GM19023 (cell line): Measurements from ENCODE around the gene MAP10.
"Not testable (repeated sequence)": the region's sequence is repeated elsewhere in the genome, so short reads cannot be mapped to it uniquely, and the experiment has no call there.

ENCODE experiments used
- ATAC-seq: cut with Tn5 transposase; IDR thresholded peaks from one replicate; pipeline ENCODE4 v1.9.1; 2021; ENCODE audit warnings: mild to moderate bottlenecking, moderate library complexity; ENCODE audit not compliant: unreplicated experiment

The MAP10 gene, protein sequence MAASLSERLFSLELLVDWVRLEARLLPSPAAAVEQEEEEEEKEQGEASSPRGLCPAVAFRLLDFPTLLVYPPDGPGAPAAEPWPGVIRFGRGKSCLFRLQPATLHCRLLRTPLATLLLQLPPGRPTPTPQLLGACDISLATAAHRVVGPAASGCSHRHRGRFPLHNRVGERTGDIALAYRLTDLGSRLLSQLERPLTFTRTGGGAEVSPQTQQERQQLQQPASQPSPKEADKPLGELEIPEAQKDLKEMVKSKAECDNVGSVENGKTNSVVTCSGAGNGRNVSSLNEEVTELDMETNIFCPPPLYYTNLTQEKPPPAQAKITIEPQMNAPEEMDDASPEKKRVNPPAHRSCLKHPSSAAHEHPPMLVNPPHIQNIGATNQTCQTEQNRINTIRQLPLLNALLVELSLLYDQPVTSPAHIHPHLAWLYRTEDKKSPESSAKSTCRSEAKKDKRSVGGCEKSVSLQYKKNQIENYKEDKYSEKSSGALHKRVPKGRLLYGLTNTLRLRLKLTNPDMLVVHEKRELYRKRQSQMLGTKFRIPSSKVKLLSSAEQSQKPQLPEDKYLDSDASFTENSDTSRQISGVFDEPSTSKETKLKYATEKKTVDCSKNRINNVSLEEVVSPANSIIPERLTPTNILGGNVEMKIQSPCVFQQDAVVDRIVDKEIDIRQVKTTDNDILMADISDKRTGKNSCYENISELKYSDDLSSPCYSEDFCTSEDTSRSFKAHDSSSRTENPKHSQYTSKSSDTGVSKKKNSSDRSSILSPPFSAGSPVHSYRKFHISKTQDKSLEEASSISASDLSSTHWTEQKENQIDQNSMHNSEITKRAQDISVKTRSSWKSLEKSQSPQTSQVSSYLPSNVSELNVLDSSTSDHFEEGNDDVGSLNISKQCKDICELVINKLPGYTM

DNA sequence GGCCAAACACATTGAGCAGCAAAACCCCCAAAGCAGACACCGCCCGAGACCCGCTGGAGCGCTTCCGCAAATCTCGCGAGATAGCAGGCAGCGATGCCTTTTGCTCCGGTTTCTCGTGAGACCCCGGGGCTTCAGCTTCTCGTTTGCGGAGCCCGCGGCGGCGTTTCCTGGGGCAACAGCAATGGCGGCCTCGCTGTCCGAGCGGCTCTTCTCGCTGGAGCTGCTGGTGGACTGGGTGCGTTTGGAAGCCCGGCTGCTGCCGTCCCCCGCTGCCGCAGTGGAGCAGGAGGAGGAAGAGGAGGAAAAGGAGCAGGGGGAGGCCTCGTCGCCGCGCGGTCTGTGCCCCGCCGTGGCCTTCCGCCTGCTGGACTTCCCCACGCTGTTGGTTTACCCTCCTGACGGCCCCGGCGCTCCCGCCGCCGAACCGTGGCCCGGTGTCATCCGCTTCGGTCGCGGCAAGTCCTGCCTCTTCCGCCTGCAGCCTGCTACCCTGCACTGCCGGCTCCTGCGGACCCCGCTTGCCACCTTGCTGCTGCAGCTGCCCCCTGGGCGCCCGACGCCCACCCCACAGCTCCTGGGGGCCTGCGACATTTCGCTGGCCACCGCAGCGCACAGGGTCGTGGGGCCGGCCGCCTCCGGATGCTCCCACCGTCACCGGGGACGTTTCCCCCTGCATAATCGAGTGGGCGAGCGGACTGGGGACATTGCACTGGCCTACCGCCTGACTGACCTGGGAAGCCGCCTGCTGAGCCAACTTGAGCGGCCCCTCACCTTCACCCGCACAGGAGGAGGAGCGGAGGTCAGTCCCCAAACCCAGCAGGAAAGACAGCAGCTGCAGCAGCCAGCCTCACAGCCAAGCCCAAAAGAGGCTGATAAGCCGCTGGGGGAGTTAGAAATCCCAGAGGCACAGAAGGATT is at the start of gene MAP10:
MAP10 (plus strand) TSS at position 148 of the 917 bp plus-strand sequence; CDS start at position 182, 34 bp downstream.
- peak; percentile 97 for ATAC-seq

DNA sequence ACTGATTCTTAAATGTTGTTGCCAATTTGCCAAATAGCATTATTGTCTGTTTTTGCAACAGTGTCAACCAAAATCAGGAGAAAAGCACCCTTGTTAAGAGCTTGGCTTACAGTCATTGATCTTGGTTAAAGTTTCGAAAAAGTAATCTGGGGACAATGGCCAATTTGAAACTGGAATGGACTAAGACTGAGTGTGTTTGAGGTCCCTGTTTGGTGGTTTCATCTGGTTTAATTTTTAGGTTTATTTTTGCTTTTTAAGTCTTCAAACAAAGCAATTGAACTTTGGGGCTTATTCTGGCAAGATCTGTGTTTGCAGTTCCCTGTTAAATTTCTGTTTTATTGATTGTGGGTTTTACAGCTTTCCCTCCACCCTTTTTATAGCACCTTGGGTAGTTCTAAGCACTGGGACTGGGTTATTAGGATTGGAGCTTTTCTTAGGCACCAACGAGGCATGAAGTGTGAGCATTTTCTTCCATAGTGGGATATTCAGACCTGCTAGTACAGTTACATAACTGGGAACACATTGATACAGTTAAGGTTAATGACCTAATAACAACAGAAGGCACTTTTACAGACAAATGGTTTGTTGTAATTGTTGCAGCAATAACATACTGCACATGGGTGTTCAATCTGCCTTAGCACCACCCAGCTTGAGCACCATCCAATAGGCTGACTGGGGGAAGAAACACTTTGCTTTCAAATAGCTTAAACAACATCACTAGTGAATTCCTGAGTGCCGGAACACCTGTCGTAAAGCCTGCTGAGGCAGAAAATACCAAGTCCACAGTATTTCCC is 40.6 kb upstream of the MAP10 start:
- ATAC-seq, result no peak

DNA sequence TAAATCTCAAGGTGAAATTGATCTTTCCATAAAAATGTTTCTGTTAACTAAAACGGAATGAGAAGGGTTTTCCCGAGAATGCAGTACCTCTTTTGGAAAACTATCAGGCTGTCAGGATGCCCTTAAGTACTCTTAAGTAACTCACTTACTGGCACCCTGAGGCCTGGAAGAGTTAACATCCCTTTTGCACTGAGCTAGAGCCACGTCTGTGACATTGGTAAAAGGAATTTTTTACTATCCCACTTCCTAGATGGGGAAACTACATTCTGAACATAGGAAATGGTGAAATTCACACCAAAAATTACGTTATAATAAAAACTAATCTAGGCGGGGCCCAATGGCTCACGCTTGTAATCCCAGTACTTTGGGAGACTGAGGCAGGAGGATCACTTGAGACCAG is 39.7 kb upstream of the MAP10 start:
- no peak for ATAC-seq

DNA sequence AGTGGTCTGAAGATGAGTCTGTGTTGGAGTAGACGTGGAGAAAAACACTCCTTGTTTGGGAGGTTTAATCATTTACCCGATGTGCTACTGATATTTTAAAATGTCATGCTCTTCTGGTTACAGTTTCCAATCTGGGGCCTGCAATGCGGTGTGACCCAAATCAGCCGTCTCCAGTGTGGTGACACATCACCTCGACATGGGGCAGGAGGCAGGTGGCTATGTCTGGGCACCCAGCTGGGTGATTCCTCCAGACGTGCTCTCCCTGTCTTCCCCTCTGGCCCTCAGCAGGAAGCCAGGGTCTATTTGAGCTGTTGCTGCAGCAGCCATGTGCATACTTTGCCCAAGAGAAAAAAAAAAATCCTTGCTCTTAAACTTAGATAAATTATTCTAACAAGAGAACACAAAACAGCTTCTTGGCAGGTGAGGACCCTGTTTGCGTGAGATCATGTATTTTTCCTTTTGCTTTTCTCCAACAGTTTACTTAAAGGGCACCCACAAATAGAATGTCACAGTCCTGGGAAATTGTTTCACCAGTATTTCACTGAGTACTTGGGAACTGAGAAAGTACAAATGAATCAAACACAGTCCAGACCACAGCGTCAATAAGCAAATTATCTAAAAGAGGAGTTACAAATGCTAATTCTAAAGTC is 38.9 kb upstream of the MAP10 start:
- ATAC-seq, result peak; percentile 85

DNA sequence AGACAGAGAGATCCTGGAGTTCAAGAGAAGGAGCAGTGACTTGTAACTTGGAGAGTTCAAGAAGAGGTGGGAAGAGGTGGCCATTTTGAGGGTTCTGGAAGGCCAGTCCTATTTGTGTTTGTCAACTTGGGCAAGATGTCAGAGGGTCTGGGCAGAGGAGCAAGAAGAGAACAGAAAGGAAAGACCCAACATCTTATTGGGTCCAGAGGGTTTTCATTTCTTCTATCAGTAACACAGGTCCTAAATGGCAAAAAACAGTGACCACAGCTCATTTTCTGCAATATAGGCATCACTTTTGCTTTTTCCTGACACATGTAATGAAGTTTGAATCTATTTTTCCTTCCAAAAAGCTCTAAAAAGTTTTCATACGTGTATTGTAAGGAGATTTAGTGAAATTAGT is 38.3 kb upstream of the MAP10 start:
- ATAC-seq, result no peak

DNA sequence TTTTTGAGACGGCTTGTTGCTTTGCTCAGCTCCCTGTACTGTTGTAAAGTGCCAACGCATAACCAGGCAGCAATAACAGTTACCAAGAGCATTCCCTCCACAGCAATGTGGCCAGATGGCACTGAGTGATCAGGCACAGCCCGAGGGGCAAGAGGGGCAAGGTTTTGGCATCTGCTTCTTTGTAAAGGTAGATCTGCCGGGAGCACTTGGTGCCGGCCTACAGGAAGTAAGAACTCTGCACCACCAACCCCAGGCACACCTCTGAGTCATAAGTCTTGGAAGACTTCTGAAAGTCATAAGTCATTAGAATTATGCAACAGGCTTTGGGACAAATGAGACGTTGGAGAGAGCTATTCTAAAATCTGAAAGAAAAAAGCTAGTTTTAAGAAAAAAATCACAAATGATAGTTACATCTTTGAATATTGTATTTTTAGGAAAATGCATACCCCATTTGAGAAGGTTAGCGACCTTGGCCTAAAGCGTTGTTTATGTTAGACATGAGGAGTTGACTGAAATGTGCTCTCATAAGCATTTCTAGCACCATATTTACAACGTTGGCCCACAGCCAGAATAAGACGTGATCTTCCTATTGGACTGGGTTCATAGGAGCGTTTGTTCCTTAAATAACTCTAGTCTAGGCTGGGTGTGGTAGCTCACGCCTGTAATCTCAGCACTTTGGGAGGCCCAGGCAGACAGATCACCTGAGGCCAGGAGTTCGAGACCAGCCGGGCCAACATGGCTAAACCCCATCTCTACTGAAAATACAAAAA is 37.7 kb upstream of the MAP10 start:
- no peak for ATAC-seq

DNA sequence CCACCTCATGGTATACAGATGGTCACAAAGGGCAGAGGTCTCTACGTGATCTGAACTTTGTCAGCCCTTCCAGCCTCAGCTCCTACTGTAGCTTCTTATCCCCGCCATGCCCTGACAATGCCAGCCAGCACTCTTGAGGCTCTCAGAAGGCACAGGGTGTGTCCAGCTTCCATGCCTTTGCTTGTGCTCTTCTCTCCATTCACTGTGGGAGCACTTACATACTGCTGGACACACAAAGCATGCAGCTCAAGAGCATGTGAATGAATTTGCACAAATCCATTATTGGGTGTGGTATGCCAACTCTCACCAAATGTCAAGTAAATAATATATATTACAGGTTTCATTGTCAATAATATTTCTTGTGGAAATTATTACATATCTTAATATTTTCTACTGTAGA is 36.4 kb upstream of the MAP10 start:
- no peak for ATAC-seq

DNA sequence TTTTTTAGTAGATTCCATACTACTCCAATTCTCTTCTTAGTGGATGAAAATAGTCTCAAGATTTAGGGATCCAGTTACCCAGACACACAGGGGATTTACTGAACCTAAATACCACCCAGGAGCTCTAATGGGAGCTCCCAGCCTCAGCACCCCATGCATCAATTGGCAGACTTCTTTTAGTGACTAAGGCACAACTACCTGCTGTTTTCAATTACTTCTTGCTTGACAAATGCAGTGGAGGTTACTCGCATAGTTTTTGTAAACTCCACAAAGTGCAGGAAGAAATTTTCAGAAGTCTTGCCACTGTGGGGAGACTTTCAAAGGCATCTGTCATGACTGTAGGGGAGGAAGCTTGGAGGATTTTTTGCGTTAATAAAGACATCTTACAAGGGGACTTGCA is 35.5 kb upstream of the MAP10 start:
- ATAC-seq, result no peak

DNA sequence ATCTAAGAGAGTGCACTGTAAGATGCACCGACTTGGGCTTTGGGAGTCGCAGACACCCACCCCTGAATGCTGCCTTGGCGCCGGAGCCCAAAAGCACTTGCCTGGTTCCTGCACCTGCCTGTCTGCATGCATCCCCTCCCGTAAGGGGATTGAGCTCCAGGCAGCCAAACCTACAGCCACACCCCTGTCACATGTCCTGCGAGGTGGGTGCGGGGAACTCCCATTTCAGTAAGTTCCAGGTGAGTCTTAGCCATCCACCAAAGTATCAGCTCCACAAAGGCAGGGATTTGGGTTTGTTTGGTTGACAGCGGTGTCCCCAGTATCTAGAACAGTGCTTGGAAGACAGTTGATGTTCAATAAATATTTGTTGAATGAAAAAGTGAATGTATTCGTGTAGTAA is 31.5 kb upstream of the MAP10 start:
- ATAC-seq, result no peak

DNA sequence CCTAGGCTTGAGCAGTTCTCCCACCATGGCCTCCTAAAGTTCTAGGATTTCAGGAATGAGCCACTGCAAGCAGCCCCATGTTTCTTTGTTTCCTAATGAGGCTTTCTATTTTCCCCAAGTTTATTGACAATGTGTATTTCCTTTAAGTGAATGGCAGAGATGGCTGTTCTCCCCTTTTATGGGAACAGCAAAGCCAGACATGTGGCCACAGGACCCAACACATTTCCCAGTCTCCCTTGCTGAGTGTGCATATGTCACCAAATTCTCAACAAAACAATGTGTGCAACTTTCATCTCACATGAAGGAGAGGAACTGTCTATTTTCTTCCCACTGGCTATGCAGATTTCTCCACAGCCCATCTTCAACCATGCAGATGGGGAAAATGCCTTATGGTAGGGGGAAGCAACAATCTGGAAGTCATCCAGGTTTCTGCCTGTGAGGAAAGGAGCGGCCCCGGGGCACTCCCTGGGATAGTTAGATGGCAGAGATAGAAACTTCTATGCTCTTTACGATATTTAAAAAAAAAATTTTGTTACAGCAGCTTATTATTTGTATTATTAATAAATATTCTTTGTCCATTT is 28.6 kb upstream of the MAP10 start:
- no peak for ATAC-seq

DNA sequence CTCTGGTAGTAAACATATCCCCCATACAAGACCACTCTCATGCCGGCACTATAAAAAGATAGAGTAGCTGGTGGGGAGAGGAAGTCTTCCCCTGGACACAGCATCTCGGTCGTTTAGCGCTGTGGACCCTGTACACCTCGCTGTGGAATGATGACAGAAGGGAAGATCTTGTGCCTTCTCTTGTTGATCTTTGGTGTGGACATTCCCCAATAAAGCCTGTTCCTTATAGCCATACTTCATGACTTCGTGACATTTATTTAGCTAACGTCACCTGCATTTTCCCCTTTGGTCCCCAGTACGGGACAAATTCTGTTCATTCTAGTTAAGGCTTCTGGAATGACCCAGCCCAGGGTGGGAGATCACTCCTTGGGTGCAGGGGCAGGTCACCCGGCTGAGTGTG is 24.9 kb upstream of the MAP10 start:
- ATAC-seq, result no peak

DNA sequence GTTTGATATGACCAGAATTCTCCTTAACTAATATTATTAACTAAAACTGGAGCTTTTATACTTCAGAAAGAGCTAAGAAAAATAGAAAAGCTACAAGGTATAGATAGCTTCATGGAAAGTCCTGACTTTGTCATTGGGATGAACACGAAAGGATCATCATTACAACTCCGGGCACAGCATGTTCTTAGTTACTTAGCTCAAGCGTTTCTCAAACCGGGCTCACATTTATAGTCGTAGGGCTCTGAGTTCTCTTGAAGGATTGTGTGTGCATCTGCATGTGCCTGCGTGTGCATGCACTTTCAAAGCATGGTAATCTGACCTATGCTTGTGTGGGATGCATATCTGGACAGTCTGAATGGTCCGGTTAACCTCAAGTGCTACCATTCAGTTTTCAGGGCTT is 20.4 kb upstream of the MAP10 start:
- ATAC-seq, result no peak

DNA sequence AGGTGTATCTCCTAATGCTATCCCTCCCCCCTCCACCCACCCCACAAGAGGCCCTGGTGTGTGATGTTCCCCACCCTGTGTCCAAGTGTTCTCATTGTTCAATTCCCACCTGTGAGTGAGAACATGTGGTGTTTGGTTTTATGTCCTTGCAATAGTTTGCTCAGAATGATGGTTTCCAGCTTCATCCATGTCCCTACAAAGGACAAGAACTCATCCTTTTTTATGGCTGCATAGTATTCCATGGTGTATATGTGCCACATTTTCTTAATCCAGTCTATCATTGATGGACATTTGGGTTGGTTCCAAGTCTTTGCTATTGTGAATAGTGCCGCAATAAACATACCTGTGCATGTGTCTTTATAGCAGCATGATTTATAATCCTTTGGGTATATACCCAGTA is 19.6 kb upstream of the MAP10 start:
- ATAC-seq, result not testable (repeated sequence)

DNA sequence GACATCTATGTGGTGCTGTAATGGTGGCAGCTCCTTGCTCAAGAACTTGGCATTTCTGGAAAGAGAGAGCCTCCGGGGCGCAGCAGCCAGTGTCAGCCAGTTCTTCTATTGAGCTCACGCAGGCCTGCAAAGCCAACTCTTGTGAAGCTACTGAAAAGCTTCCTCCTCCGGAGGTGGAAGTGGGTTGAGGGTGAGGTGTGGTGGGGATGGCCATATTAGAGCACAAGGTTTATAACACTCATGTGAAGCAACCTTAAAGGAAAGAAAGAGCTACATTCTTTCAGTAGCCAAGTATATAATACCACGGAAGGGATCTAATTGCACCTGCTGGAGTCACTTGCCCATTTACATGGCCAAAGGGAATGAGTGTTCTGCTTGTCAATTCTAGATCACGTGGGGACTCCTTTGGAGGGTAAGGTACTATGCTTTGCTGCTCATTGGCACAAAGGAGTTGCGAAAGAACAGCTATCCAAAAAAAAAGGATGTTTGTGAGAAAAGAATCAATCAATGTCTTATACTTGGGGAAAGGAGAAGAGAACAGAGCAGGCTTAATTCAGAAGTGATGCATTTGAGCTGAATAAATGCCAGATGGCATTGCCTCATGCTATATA is 18.3 kb upstream of the MAP10 start:
- no peak for ATAC-seq

DNA sequence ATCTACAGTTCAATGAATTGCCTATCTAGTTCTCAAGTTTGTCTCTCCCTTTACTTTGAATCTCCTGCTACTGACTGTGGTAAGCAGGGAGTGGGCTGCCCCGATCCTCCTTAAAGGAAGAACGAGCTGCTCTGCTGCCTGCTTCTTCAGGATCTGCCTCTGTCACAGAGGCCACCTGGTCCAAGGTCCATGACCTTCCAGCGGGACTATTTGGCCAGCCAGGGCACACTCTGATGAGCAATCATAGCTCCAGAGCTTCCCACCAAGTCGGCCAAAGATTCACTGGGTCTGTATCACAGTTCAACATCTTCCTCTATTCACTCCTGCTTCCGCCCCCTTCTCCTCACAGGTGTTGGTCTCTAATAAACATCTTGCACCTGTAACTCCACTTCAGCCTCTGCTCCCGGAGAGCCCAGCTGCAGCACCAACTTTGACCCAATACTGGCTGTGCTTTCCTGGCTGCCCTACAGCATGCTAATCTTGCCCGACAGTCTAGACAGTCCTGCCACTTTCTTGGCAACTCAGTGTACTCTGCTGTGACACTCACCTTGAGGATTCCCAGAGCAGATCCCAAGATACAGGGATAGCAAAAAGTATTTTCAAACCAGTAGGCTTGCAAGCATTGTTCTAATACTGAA is 16.9 kb upstream of the MAP10 start:
- no peak for ATAC-seq

DNA sequence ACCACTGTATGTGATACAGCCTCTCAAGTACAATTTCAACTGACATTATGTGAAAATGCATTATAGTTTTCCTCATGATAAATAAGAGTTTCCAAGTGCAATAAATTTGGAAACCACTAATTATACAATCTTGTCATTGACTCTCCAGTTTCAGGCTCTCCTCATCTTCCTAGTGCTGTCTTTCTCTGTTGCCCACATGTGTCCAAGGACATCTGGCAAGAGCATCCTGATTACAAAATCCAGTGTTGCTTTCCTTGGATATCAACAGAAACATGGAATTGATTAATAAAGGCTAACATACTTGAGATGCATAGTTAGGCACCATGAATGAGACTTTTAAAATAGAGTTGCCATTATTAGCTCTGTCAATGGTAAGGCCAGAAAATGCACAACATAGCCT is 15.6 kb upstream of the MAP10 start:
- no peak for ATAC-seq

DNA sequence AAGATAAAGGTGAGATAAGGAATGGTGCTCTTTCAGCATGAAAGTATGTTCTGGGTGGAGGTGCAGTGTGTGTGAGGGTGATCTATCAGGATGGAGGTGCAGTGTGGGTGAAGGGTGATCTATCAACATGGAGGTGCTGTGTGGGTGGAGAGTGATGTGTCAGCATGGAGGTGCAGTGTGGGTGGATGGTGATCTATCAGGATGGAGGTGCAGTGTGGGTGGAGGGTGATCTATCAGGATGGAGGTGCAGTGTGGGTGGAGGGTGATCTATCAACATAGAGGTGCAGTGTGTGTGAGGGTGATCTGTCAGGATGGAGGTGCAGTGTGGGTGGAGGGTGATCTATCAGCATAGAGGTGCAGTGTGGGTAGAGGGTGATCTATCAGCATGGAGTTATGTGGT is 12.3 kb upstream of the MAP10 start:
- ATAC-seq, result no peak

DNA sequence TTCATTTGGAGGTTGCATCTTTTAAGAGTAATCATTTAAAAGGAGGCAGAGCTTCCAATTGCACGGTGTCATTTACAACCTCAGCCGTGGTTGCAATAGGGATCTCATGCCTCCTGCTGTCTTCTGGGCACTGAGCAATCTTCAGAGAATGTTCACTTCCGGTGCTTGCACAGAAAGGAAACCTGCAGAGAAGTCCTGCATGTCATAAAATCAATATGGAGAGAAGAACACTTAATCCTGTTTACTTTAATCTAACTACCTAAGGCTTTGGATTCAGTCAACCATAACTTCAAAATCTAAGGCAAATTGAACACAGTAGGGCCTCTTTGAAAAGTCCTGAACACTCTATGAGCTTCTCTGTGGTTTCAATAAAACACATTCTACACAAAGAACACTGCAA is 11.3 kb upstream of the MAP10 start:
- ATAC-seq, result no peak
